Measurements from ENCODE around the gene HOXD8.

HOXD8 gene

DNA sequence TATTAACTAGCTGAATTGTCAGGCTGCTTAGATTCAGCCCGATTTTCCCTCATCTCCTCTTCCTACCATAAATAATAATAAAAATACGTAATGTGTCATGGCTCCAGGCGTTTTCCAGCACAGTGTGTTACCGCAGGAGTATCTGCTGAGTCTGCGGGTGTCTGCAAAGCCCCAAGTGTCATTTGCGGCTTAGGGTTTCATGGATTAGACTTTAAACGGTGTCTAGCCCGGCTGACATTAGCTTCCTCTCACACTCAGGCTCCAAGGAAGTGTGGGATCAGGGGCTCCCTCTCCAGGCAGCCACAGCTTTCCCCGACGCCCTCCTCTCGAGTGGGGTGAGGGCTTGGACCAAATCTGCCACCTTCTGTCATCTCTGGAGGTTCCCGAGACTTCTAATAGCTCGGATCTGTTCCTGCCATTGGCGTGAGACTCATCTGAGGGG lies 44.9 kb downstream of the HOXD8 start:
- no peak for DNase-seq (ENCODE audit: extremely low spot score)
- POLR2A ChIA-PET, result no interaction called here
- CTCF ChIA-PET, result interaction anchor here (0.9 to 1.5 kb wide), 4 partner anchors 8 to 34 kb away, joined by 3 to 5 read pairs (median 4); no protein-coding TSS in a partner anchor
- TF ChIP-seq, protein P1, sequence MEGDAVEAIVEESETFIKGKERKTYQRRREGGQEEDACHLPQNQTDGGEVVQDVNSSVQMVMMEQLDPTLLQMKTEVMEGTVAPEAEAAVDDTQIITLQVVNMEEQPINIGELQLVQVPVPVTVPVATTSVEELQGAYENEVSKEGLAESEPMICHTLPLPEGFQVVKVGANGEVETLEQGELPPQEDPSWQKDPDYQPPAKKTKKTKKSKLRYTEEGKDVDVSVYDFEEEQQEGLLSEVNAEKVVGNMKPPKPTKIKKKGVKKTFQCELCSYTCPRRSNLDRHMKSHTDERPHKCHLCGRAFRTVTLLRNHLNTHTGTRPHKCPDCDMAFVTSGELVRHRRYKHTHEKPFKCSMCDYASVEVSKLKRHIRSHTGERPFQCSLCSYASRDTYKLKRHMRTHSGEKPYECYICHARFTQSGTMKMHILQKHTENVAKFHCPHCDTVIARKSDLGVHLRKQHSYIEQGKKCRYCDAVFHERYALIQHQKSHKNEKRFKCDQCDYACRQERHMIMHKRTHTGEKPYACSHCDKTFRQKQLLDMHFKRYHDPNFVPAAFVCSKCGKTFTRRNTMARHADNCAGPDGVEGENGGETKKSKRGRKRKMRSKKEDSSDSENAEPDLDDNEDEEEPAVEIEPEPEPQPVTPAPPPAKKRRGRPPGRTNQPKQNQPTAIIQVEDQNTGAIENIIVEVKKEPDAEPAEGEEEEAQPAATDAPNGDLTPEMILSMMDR (IDR thresholded peaks at IDR 0.05; ENCODE audit: control extremely low read depth, extremely low read depth, low read depth, missing control alignments), result no peak

DNA sequence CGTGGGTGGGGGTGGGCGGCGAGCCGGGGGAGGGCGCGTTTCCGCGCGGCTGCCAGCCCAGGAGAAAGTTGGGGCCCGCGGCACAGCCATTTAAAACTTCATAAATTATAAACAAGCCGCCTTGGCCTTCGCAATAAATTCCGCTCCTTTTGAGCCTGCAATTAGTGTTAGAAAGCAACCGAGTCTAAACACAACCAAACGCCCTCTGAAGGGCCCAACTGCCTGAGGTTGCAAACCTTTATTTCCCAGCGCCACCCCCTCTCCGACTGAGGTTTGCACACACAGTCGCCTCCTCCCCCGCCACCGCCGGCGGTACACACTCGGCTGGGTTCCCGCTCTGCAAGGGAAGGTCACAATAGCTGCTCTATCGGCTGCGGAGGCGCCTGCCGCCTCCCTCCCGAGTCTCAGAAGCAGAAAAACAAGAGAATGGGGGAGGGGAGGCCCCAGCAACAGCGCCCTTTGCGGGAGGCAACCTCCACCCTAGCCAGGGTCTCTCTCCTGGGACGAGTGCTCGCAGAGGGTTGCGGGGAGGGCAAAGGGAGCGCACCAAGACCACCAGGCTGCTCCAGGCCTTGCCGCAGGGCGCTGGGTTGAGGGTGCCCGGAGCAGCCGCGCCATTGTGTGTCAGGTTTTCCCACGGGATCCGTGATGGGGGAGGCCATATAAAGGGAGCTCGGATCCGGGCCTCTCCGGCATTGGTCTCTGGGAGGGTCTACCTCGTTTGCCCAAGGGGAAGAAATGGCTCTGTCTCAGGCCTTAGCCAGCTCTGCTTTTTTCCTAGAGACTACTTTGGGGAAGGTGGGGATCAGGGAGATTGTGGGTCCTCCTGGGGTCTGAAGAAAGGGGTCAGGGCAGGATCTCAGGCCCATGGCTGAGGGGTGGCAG lies 45.6 kb downstream of the HOXD8 start:
- CTCF ChIA-PET, result interaction anchor here (0.9 to 1.5 kb wide), 3 partner anchors 9 to 35 kb away, joined by 3 to 5 read pairs (median 4); no protein-coding TSS in a partner anchor
- peak; percentile 47 for DNase-seq (ENCODE audit: extremely low spot score)
- TF ChIP-seq, protein P1 (IDR thresholded peaks at IDR 0.05; ENCODE audit: control extremely low read depth, extremely low read depth, low read depth, missing control alignments), result no peak
- POLR2A ChIA-PET, result no interaction called here

DNA sequence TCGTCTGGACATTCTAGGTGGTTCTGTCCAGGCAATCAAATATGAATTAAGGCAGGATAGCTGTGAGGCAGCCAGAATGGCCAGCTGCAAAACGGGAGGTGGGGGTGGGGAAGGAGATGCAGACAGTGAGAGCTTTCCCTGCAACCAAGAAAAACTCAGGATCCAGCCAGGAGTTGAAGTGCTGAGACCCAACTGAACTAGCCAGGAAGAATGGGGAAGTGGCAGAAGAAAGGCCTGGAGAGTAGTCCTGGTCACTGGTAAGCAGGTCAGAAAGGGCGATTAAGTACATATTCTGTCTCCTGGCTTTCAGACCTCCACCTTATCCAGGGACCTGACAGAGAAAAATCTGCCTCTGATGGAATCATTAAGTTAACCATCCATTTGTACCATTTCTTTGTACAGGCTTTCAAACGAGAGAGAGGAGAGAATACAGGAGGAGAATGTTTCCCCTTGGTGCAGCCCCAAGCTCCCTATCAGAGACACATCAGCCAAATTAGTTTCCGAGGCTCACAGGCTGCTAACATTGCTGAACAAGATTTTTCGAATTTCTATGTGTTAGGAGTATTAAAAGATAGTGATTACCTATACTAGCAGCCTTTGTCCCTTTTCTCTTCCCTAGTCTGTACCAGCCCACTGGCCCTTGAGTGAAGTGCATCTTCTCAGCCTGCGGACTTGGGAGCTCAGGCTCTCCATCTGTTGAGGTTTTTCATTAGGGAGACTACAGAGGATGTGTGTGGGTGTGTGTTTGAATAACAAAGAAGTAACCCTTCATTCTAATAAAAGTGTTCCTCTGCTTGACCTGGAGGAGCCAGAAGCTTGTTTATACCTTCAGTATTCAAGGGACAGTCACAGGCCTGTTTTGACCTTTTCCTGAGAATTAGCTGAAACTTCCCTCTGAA lies 46.5 kb downstream of the HOXD8 start:
- TF ChIP-seq, protein P1 (IDR thresholded peaks at IDR 0.05; ENCODE audit: control extremely low read depth, extremely low read depth, low read depth, missing control alignments), result no peak
- no peak for DNase-seq (ENCODE audit: extremely low spot score)
- CTCF ChIA-PET, result interaction anchor here (1.3 kb wide), 1 partner anchor 14 kb away, joined by 3 read pairs; no protein-coding TSS in a partner anchor
- POLR2A ChIA-PET, result interaction anchor here (0.5 kb wide), 1 partner anchor 21 kb away, joined by 3 read pairs; no protein-coding TSS in a partner anchor

DNA sequence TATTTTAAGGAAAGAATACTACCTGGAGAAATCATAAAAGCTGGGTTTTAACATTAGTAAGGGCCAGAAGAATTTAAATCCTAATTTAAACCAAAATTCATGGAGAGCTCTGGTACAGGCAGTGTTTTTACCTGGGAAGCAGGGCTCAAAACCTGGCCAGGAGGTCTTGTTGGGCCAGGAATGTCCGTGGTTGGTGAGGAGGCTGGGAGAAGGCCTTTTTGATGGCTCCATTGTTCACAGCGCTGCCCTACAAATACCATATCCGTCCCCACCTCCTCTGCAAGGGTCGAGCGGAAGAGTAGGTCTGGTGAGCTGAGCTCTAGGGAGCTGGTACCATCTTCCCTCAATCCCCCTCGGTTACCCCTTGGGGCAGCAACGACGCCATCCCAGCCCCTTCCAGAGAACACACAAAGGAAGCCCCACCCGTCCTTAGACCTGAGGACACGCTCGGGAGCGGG lies 48.1 kb downstream of the HOXD8 start:
- ChIA-PET CTCF (interaction anchor here (0.8 to 1.7 kb wide), 3 partner anchors 9 to 51 kb away, joined by 3 to 4 read pairs (median 3); no protein-coding TSS in a partner anchor), POLR2A (no interaction called here)
- TF ChIP-seq, protein P1 (IDR thresholded peaks at IDR 0.05; ENCODE audit: control extremely low read depth, extremely low read depth, low read depth, missing control alignments), result no peak
- DNase-seq (ENCODE audit: extremely low spot score), result no peak

DNA sequence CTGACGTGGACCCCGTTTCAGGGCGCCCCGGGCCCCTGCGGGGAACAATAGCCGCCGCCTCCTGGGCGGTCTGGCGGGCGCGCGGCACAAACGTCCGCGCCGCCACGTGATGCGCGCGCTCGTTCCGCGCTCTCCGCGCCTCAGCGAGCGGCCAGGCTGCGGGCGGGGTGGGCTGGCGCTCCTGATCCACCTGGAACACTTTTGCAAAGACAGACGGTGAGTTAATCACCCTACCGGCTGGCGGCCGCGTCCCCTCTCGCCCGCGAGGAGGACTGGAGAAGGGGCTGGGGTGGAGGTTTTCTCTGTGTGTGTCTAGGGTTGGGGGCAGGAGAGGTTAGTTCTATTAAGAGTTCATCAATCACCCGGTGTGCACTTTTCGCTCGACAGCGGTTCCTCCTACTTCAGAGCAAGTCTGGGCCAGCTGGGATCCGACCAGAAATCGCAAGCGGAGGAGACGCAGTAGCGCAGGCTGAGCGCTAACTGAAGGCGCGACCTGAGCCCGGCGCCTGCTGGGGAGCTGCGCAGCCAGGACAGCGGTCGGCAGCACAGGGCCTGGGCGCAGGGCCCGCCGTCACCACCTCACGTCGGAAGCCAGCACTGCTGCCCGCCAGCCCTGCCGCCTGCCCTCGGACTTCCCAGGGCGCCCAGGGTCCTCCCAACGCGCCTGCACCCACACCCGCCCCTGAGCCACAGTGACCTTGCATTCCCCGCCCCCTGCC lies 48.7 kb downstream of the HOXD8 start:
- CTCF ChIA-PET, result interaction anchor here (0.8 to 1.7 kb wide), 4 partner anchors 9 to 811 kb away, joined by 3 to 4 read pairs (median 3); no protein-coding TSS in a partner anchor
- DNase-seq (ENCODE audit: extremely low spot score), result no peak
- POLR2A ChIA-PET, result no interaction called here
- TF ChIP-seq, protein P1 (IDR thresholded peaks at IDR 0.05; ENCODE audit: control extremely low read depth, extremely low read depth, low read depth, missing control alignments), result no peak

Data from GM10248 (cell line).